GM19372 (cell line): ENCODE results near the gene HMG20B.
"Not testable (repeated sequence)": the region's sequence is repeated elsewhere in the genome, so short reads cannot be mapped to it uniquely, and the experiment has no call there.

ENCODE experiments used
- ATAC-seq: cut with Tn5 transposase; IDR thresholded peaks from one replicate; pipeline ENCODE4 v1.9.1; 2021; ENCODE audit warnings: mild to moderate bottlenecking, low read depth, moderate library complexity; ENCODE audit not compliant: unreplicated experiment

Gene HMG20B

DNA sequence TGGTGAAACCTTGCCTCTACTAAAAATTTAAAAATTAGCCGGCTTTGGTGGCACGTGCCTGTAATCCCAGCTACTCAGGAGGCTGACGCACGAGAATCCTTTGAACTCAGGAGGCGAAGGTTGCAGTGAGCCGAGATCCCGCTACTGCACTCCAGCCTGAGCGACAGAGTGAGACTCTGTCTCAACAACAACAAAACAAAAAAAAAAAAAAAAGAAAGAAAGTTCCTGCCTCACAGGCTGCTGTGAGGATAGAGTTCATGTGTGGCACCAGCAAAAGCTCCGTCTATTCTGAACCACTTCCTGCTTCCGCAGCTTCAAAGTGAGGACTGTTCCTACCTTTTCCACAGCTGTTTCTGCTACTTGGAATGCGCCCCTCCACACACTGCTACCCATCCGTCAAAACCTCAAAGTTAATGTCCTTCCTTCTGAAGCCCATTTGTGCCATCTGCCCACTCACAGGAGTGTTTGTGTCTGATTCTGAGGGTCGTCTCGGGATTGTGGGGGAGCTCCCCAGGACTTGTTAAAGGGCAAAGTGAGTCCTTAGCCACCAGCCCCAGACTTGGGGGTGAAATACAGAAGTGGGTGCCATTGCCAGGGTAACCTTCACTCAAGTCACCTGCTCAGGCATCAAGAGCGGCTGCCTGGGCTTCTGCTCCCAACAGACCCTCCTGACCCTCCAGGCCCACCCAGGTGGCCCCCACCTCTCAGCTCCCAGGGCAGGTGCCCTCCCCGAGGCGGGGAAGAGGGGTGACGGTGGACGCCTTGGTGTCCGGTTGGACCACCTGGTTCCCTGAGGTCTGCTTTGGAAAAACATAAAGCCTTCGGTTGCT lies 18.3 kb upstream of the HMG20B start:
- no peak for ATAC-seq

DNA sequence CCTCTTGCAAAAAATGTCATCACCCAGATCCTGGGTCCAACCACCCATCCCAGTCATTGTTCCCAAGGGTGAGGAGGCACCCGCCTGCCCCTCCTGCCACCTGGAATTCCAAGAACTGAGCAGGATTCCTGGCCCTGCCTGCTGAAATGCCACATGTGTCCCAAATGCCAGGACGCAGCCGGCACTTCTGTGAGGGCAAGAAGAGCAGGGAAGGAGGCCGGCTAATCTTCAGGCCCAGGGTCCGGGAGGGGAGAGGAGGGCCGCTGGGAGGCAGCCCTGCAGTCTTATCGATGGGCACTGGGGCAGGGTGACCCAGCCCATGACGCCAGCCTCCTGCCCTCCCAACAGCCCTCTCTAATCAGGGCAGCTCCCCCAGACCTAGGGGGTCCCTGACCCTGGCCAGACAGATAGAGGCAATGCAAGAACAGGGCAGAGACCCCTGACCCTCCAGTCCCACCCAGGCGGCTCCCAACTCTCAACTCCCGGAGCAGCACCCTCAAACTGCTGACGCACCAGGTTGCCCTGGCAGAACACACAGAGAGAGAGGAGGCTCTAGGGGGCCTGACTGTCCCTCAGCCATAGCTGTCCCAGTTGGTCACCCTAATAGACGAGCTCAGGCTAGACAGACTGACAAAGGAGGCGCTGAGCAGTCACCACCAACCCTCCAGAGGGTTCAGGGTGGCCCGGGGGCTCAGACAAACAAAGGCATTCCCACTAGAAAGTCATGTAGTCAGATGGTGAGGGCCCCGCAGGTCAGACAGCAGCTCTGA lies 16.9 kb upstream of the HMG20B start:
- ATAC-seq, result no peak

DNA sequence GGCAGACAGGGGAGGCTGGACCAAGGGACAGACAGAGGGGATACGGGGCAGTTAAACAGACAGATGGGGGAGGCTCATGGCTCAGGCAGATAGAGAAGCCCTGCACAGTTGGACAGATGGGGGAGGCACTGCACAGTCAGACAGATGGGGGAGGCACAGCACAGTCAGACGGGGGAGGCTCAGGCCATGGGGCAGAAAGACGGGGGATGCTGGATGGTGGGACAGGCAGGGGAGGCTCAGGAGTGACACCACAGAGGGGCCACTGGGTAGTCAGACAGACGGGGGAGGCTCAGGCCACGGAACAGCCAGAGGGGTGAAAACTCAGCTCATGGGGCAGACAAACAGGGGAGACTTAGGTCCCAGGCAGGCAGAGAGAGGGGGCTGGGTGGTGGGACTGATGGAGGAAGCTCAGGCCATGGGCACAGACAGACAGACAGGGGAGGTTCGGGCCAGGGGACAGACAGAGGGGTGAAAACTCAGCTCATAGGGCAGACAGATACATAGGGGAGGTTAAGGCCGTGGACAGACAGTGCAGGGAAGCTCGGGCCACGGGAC lies 16.2 kb upstream of the HMG20B start:
- no peak for ATAC-seq

DNA sequence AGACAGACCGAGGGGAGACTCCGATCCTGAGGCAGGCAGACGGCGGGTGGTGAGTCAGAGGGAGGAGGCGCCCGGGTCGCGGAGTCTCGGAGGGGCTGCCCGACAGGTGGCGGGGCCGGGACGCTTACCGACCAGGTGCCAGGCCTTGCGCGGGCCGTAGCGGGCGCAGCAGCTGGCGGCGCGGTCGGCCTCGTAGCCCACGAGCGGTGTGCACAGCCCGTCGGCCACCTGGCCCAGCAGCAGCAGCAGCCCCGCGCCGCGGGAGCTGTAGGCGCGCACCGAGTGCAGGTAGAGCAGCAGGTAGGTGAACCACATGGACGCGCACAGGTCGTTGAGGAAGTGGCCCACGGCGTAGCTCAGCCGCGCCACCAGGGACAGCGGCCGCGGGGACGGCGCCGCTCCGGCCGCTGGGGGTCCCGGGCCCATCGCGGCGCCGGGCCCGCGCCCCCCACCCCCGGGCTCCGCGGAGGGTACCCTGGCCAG lies 15.7 kb upstream of the HMG20B start:
- peak; percentile 32 for ATAC-seq

DNA sequence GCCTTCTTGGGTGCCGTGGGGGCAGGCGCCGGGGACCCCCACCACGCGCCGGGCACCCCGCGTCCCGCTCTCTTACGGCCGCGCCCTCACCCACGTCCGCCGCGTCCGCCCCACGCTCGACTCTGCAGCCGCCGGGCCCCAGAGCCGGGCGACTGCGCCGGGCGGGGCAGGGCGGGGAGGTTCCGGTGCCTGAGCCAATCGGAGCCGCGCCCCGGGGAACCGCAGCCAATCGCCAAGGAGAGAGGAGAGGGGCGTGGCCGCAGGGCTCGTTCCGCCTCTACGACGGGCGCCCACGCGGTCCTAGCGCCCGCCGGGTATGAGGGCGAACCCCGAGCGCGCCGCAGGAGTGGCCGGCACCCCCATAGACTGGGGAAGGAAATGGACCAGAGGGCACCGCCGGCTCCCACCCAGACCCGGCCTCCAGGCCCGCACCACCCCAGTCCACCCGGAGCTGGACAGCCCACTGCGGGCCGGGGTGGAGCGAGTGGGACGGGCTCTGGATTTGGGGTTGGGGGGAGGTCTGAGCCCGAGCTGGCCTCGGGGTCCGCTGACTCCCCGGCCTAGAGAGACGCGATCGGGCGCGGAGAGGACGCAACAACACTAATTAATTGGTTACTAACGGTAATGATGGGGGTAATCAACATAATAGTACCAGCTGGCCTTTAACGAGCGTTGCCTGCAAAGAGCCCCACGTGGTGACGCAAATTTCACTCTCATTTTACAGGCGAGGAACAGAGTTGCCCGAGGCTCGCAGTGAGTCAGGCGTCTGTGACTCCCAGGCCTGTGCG lies 15.1 kb upstream of the HMG20B start, which contains the start of gene MFSD12:
TSS of gene MFSD12 (minus strand) at position 126 of the 788 bp plus-strand sequence. CDS start 183 bp downstream, outside the sequence.
- ATAC-seq, result peak; percentile 89

DNA sequence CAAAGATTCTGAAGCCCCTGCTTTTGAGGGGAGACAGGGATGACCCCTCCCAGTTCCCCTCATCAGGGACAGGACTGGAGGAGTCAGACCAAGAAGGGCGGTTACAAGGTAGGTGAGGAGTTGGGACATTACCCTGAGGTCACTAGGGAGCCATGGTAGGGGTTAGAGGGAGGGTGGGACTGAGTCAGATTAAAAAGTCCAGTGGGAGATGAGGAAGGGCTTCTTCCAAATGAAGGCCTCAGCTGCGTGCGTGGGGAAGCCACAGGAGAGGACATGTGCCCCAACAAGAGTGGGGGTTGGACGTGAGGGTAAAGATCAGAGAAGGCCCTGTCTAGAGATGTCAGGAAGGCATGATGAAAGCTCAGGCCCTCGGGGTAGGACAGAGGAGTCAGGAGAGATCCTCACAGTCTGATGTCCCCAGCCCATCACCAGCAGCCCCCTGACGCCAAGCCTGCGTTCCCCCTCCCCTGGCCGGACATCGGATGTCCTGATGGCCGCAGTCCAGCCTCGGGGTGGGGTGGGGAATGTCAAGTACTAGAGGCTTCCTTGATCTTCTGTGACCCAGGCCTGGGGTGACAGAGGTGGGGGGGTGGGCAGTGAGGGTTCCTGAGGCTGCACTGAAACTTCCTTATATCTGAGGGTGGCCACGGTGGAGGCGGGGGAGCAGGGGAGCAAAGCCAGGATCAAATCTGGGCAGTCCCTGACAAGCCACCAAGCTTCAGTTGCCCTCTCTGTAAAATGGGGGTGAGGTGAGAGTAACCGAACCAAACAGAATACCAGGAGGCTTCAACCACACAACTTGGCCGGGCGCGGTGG lies 8.8 kb upstream of the HMG20B start:
- ATAC-seq, result no peak

DNA sequence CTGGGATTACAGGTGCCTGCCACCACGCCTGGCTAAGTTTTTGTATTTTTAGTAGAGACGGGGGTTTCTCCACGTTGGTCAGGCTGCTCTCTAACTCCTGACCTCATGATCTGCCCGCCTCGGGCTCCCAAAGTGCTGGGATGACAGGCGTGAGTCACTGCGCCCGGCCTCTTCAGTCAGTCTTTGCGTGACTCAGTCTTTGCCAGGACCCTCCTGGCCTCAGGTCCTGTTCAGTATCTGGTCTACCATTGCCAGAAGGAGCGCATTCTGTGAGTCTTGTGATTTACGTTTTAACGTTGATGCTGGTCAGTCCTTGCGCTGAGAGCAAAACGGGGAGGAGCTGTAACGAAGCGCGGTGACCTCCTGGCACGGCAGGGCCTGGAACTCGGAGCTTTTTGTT lies 7.6 kb upstream of the HMG20B start:
- ATAC-seq, result no peak

DNA sequence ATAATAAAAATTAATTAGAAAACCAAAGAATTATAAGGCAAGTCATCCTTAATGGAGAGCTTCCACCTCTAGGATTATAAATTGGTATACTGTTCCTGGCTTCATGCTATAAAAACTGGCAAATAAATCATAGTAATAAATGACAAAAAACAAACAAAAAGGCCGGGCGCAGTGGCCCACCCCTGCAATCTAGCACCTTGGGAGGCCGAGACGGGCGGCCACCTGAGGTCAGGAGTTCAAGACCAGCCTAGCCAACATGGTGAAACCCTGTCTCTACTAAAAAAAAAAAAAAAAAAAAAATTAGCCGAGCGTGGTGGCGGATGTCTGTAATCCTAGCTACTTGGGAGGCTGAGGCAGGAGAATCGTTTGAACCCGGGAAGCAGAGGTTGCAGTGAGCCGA lies 2.7 kb upstream of the HMG20B start:
- not testable (repeated sequence) for ATAC-seq

DNA sequence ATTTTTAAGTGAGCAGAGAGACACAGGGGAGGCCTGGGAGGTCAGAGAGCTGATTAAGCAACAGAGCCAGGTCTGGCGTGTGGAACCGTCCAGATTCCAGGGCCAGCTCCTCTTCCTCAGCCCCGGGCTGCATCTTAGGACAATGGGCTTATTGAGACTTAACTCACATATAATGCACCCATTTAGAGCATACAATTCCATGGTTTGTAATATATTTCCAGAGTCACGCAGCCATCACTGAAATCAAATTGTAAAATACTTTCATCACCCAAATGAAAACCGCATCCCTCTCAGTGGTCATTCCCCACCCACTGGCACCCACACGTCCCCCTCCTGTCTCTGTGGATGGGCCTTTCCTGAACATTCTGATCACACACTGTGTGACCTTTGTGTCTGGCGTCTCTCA lies 2.1 kb upstream of the HMG20B start:
- no peak for ATAC-seq

DNA sequence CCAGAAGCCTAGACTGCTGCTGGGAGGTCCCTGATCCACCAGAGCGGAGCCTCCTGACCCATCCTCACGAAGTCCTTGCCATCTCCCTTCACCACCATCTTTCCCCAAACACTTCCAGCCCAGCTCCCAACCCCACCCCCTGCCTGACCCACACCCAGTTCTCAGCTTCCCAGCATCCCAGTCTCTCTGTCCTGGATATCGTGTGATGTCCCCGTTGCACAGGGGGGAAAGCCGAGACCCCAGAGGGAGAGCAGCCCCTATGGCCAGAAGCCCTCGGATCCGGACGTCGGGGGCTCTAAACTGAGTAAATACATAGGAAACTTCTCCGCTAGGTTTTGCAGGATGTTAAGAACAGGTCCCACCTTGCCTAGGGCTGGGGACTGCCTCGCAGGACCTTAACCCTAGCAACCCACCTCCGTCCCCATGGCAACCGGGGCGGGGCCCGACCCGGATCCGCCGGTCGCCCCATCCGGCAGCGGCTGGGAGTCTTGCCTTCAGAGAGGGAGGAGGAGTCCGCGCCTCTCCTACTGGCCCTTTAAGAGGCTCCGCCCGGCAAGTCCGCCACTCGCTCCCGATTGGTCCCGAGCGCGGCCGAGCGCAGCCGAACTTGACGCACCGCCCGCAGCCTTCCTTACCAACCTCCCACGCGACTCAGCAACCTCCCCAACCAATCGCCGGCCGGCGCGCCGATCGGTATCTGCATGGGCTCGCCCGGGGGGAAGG lies 451 bp upstream of the HMG20B start:
- ATAC-seq, result peak; percentile 84

DNA sequence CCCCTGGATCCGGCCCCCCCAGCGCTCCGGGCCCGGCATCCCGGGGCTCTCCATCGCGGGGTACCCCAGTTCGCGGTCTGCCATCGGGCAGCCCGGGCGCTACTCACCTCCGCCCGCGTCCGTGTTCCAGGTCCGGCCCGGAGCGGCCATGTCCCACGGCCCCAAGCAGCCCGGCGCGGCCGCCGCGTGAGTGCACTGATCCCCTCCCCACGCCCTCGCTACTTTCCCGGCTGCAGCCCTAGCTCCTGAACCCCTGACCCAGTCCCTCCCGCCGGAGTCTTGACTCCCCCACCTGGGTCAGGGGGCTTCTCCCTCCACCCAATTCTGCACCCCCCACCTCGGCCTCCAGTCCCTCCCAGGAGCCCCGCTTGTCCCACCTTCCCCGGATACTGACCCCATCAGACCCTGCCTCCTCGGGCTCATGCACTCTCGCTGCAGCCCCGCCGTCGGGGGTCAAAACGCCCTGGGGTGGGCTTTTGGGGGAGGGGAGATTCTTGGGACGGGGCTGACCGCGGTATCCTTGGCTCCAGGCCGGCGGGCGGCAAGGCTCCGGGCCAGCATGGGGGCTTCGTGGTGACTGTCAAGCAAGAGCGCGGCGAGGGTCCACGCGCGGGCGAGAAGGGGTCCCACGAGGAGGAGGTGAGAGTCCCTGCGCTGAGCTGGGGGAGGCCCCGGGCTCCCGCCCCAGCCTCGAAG lies 566 bp downstream of the HMG20B start:
- ATAC-seq, result no peak

DNA sequence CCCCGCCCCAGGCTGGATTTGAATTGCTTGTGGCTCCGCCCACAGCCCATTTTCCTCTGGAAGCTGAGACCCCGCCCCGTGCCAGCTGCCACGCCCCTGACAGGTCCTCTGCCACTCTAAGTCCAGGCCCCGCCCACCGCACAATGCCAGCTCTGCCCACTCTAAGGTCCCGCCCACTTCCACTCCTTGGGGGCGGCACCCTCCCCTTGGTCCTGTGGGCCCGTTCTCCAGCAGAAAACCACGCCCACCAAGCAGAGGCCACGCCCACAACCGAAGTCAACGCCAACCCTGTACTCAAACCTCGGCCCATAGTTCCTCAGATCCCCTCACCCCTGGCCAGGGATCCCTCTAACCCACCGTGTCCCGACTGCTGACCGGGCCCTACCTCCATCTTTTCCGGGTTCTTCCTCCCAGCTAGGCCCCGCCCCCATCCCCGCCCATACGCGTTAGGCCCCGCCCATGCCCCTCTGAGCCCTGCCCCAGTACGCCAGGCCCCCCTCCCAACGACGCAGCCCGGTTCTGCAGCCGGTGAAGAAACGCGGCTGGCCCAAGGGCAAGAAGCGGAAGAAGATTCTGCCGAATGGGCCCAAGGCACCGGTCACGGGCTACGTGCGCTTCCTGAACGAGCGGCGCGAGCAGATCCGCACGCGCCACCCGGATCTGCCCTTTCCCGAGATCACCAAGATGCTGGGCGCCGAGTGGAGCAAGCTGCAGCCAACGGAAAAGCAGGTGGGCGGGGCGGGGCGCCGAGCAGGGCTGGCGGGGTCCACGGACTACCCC lies 1.3 kb downstream of the HMG20B start:
- no peak for ATAC-seq

DNA sequence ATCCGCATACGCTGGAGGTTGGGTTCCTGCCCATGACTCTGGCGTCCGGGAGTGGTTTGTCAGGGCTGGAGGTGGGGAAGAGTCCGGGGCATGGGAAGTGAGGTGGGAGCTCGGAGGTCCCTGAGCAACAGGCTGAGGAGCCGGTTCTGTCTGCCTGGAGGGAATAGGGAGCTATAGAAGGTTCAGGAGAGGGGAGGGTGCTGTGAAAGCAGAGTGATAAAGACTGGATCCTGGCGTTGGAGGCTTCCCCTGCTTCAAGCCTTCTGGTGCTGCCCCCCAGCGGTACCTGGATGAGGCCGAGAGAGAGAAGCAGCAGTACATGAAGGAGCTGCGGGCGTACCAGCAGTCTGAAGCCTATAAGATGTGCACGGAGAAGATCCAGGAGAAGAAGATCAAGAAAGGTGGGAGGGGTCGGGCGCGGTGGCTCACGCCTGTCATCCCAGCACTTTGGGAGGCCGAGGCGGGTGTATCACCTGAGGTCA lies 2.6 kb downstream of the HMG20B start:
- no peak for ATAC-seq

DNA sequence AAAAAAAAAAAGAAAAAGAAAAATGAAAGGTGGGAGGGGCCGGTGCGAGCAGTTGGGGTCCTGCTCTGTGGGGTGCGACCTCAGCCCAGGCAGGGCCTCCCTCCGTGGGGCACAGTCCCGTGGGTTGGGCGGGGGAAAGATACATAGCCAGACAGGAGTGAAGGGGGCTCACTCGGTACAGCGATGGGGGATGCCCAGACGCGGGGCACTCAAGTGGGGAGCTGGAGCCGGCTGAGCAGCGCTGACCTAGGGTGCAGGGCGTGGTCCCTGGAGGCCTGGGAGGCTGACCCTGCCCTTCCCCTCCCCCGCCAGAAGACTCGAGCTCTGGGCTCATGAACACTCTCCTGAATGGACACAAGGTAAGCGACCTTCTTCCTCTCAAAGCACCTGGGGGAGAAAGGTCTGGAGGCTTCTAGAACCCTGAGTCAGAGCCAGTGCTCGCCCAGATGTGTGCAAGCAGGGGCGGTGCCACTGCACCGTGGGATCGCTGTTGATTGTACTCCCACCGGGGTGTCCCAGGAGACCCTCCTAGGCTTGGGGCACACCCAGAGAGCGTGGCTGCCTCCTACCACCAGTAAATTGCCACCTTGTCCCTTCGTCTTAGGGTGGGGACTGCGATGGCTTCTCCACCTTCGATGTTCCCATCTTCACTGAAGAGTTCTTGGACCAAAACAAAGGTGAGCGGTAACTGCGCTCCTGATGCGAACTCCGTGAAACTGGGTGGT lies 3.4 kb downstream of the HMG20B start:
- no peak for ATAC-seq

DNA sequence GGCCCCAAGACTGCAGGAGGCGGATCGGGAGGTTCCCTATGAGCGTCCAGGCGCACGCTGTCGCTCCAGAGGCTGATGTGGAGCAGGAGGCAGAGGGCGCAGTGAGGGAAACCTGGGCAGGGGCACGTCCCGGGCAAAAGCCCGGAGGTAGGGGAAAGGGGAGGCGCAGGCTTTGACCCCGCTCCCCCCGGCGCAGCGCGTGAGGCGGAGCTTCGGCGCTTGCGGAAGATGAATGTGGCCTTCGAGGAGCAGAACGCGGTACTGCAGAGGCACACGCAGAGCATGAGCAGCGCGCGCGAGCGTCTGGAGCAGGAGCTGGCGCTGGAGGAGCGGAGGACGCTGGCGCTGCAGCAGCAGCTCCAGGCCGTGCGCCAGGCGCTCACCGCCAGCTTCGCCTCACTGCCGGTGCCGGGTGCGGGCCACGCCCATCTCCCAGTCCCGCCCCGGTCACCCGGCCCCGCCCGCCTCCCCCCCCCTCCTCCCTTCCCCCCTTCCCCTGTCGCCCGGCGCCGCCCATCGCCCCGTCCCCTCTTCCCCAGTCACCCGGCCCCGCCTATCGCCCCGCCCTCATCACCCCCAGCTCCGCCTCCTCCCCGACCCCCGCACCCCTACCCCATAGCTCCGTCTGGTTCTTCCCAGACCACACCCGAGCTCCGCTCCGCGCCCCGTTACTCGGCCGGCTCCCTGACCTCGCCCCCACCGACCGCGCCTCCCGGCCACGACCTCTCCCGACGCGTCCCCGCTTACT lies 4.1 kb downstream of the HMG20B start:
- no peak for ATAC-seq

DNA sequence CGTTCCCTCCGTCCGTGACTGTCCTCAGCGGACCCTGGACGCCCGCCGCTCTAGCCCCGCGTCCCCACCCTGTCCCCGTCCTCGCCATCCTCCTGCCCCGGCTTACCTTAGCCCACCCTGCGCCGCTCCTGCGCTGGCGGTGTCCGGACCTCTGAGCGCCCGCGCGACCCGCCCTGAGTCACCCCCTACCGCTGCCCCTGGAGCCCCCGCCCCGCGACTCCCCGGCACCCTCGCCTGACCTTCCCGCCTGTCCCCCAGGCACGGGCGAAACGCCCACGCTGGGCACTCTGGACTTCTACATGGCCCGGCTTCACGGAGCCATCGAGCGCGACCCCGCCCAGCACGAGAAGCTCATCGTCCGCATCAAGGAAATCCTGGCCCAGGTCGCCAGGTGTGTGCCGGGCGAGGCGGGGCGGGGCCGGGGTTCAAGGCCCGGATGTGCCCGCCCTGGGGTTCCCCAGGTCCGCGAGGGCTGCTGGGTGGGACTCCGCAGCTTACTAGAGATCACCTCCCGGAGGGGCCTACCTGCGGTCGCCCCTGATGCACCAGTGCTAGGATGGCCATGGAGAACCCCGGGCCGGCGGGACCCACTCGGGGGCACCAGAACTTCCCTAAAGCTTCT lies 5.1 kb downstream of the HMG20B start:
- no peak for ATAC-seq
